ENCODE measurements around the gene CCL25.

DNA sequence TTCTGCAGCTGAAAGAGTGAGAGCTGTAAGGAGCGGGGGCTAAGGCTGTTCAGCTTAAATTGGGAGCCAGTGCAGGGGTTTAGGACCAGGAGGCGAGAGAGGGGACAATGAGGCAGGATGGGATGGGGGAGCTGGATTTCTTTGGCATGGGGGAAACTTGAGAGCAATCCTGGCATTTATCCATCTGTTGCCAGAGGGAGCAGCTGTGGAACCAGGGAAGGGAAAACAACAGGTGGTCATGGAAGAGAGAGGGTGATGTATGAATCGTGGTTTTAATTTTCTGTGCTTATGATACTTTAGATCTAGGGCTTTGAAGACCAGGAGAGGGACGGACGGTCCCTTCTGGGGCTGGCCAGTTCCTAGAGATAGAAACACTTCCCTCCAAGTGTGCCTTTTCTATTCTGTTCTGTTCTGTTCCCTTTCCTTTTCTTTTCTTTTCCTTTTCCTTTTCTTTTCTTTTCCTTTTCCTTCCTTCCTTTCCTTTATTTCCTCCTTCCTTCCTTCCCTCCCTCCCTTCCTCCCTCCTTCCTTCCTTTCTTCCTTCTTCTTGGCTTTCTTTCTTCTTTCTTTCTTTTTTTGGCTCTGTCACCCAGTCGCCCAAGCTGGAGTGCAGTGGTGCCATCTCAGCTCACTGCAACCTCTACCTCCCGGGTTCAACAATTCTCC is 16.0 kb upstream of the CCL25 start:
- TF ChIP-seq EP300 (IDR thresholded peaks at IDR 0.05) (no peak), CTCF (IDR thresholded peaks at IDR 0.05) (no peak), POLR2A (IDR thresholded peaks at IDR 0.05) (no peak)

All from upper lobe of left lung (tissue), 4 donors.